PFSK-1 (cell line): Measurements from ENCODE around the gene FMNL1.
A peak's percentile ranks its signal among the peaks of the same experiment; 100 is the strongest.

Experiments used
- FOXP2 ChIP-seq: optimal IDR thresholded peaks from 2 replicates; pipeline ENCODE3; 2011; ENCODE audit warnings: borderline replicate concordance, control low read depth, inconsistent platforms; ENCODE audit not compliant: insufficient read depth; ENCODE audit errors: extremely low read length, extremely low read depth
- POLR2AphosphoS5 ChIP-seq: IDR thresholded peaks from 2 replicates; pipeline ENCODE4 v1.6.1; 2012; ENCODE audit warnings: low read depth, mild to moderate bottlenecking, control low read depth, low read length, moderate library complexity
- SIN3A ChIP-seq: IDR thresholded peaks from 2 replicates; pipeline ENCODE4 v1.6.1; 2012; ENCODE audit warnings: mild to moderate bottlenecking, low read length, moderate library complexity, borderline replicate concordance; ENCODE audit not compliant: insufficient read depth
- TAF1 ChIP-seq: IDR thresholded peaks from 2 replicates; pipeline ENCODE4 v1.6.1; 2012; ENCODE audit warnings: low read length, control low read depth, borderline replicate concordance; ENCODE audit not compliant: insufficient read depth
- TF ChIP-seq, protein P1 (sequence below), 2 experiments: IDR thresholded peaks; 2 replicates each; pipeline versions ENCODE4 v1.6.1 to v1.8.0; 2011 to 2012; ENCODE audit warnings: low read depth in 2 of 2, low read length in 2 of 2, control low read depth in 1 of 2, inconsistent platforms in 1 of 2, mild to moderate bottlenecking in 1 of 2, moderate library complexity in 1 of 2; ENCODE audit not compliant: insufficient read depth in 1 of 2

Gene FMNL1

DNA sequence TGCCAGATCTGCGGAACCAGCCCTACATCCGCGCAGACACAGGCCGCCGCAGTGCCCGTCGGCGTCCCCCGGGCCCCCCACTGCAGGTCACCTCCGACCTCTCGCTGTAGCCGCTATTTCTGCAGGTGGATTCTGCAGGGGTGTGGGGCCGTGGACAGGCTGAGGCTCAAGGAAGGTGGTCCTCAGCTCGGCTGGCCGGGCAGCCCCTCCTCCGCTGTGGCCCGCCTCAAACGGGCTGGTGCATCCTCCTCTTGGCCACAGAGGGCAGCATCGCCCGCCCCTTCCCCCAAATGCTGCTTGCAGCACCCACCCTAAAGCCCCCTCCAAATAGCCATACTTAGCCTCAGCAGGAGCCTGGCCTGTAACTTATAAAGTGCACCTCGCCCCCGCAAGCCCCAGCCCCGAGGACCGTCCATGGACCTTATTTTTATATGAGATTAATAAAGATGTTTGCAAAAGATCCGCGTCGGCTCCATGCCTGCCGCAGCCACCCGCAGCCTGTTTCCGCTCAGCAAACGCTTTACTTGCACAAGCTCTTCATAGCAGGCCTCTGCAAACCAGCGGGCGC, 25.3 kb downstream of the FMNL1 start:
- no peak for TF ChIP-seq SIN3A
- peak; percentile 41 for TF ChIP-seq FOXP2
- TF ChIP-seq TAF1, result no peak
- TF ChIP-seq, protein P1, sequence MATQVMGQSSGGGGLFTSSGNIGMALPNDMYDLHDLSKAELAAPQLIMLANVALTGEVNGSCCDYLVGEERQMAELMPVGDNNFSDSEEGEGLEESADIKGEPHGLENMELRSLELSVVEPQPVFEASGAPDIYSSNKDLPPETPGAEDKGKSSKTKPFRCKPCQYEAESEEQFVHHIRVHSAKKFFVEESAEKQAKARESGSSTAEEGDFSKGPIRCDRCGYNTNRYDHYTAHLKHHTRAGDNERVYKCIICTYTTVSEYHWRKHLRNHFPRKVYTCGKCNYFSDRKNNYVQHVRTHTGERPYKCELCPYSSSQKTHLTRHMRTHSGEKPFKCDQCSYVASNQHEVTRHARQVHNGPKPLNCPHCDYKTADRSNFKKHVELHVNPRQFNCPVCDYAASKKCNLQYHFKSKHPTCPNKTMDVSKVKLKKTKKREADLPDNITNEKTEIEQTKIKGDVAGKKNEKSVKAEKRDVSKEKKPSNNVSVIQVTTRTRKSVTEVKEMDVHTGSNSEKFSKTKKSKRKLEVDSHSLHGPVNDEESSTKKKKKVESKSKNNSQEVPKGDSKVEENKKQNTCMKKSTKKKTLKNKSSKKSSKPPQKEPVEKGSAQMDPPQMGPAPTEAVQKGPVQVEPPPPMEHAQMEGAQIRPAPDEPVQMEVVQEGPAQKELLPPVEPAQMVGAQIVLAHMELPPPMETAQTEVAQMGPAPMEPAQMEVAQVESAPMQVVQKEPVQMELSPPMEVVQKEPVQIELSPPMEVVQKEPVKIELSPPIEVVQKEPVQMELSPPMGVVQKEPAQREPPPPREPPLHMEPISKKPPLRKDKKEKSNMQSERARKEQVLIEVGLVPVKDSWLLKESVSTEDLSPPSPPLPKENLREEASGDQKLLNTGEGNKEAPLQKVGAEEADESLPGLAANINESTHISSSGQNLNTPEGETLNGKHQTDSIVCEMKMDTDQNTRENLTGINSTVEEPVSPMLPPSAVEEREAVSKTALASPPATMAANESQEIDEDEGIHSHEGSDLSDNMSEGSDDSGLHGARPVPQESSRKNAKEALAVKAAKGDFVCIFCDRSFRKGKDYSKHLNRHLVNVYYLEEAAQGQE (IDR thresholded peaks at IDR 0.05; ENCODE audit: insufficient read depth in 1 of 2, low read depth in 2 of 2, low read length in 2 of 2), result no peak
- TF ChIP-seq POLR2AphosphoS5, result peak; percentile 41; the same call in 1 of the 2 replicates

DNA sequence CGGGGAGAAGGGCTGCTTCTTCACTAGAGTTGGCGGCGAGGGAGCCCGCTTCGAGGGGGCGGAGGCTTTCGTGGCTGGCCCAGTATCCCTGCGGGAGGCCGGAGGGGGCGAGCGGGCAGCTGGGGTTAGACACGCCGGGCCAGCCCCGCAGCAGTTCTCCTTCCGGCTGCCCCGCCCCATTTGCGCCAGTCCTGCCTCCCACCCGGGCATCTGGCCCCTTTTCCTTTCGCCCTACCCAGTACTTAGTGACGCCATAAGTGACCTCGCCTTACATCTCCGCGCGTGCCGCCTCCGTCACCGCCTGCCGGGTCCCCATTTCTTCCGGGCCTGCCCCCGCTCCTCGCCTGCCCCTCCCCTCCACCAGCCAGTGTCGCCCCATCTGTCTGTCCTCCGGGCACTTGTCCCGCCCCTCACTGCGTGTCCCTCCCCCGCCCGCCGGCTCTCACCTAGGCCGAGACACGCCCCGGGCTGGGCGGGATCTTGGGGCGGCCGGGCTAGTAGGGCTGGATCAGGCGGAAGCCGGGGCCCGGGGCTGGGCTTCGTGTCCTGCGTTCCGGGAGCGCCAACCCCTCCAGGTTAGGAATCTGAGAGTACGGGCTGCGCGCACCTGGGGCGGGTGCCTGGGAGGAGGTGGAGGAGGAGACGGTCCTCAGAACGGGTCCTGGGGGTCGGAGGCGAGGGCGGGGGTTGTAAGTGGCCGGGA, 25.9 kb downstream of the FMNL1 start:
- TF ChIP-seq, protein P1 (IDR thresholded peaks at IDR 0.05; ENCODE audit: insufficient read depth in 1 of 2, low read depth in 2 of 2, low read length in 2 of 2), result 0 out of 4 replicates have a peak, but pooled peaks of 1 of the 2 experiments have one; percentile 24
- TF ChIP-seq TAF1, result 0 out of 2 replicates have a peak, but pooled peaks have one; percentile 27
- TF ChIP-seq SIN3A, result no peak; the same call in 1 of the 2 replicates
- no peak; the same call in none of the 2 replicates for TF ChIP-seq POLR2AphosphoS5
- peak; percentile 35 for TF ChIP-seq FOXP2

DNA sequence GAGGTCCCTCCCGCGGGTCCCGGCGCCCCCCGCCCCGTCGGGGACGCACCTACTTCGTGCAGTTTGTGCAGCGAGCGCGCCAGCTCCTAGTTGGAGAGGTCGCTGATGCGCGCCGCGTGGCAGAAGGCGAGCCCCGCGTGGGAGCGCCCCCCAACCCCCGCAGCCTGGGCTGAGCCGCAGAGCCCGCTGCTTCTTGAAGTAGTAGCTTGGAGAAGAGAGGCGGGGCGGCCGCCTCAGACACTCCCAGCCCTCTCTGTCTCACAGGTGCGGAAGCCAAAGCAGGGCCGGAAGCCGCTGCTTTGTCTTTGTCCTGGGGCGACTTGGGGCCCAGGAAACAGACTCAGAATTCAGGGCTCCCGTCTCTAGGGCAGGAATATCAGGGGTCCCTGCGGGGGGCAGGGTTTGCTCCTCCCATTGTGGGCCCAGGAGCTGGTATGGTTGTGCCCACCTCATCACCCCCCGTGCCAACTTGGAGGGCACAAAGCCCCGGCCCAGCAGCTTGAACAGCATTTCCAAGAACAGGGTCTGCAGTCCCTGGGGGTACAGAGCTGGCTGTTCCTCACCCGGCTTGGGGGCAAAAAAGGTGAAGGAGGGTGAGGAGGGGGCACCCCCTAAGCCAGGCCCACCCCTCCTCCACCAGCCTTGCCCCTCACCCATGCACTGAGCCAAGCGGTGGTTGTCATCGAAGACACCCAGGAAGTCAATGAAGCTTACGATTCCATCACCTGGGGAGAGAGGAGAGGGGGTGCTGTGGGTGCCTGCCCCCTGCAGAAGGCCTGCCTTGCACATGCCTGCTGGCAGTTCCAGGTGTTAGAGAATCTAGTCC, 26.7 kb downstream of the FMNL1 start:
- TF ChIP-seq POLR2AphosphoS5, result no peak
- TF ChIP-seq, protein P1 (IDR thresholded peaks at IDR 0.05; ENCODE audit: insufficient read depth in 1 of 2, low read depth in 2 of 2, low read length in 2 of 2), result no peak
- no peak for TF ChIP-seq SIN3A
- no peak for TF ChIP-seq TAF1
- no peak for TF ChIP-seq FOXP2

DNA sequence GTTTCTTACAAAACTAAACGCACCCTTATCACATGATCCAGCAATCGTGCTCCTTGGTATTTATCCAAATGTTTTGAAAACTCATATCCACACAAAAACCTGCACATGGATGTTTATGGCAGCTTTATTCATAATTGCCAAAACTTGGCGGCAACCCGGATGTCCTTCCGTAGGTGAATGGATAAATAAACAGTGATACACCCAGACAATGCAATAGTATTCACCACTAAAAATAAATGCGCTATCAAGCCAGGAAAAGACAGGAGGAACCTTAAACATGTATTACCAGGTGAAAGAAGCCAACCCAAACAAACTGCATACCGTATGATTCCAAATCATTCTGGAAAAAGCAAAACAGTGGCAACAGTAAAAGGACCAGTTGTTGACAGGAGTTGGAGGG, 30.2 kb downstream of the FMNL1 start:
- TF ChIP-seq SIN3A (no peak), FOXP2 (no peak), POLR2AphosphoS5 (no peak), TAF1 (no peak)
- TF ChIP-seq, protein P1 (IDR thresholded peaks at IDR 0.05; ENCODE audit: insufficient read depth in 1 of 2, low read depth in 2 of 2, low read length in 2 of 2), result no peak
